Trophoblast cell (in vitro differentiated cells and primary cell): ENCODE results near the gene LLGL2.
"Not testable (repeated sequence)": the region's sequence is repeated elsewhere in the genome, so short reads cannot be mapped to it uniquely, and the experiment has no call there.

ENCODE experiments used
- DNase-seq, 2 donors: peaks; one replicate each; pipeline ENCODE4 v3.0.0-alpha.2; 2016
- H2AFZ ChIP-seq: 2 replicates; pipeline ENCODE4 v1.6.1; 2013; ENCODE audit warnings: low read length, moderate library complexity, mild to moderate bottlenecking; ENCODE audit not compliant: insufficient read depth, poor library complexity
- H2AK5ac ChIP-seq: 2 replicates; pipeline ENCODE4 v1.6.1; 2013; ENCODE audit warnings: mild to moderate bottlenecking, low read length
- H2BK120ac ChIP-seq: 2 replicates; pipeline ENCODE4 v1.6.1; 2013; ENCODE audit warnings: low read length, mild to moderate bottlenecking, moderate library complexity; ENCODE audit not compliant: insufficient read depth, poor library complexity
- H2BK12ac ChIP-seq: 2 replicates; pipeline ENCODE4 v1.6.1; 2013; ENCODE audit warnings: mild to moderate bottlenecking, low read length, moderate library complexity
- H2BK5ac ChIP-seq: 2 replicates; pipeline ENCODE4 v1.6.1; 2013; ENCODE audit warnings: low read length, low read depth, moderate library complexity, mild to moderate bottlenecking; ENCODE audit not compliant: poor library complexity
- H3K14ac ChIP-seq: 2 replicates; pipeline ENCODE4 v1.6.1; 2013; ENCODE audit warnings: mild to moderate bottlenecking, low read length
- H3K18ac ChIP-seq: 2 replicates; pipeline ENCODE4 v1.6.1; 2013; ENCODE audit warnings: mild to moderate bottlenecking, low read length
- H3K23ac ChIP-seq: 2 replicates; pipeline ENCODE4 v1.6.1; 2013; ENCODE audit warnings: low read length
- H3K27ac ChIP-seq: 2 replicates; pipeline ENCODE4 v1.5.1; 2013; ENCODE audit warnings: low read depth, mild to moderate bottlenecking, inconsistent platforms, low read length, moderate library complexity
- H3K27me3 ChIP-seq: 2 replicates; pipeline ENCODE4 v1.6.1; 2013; ENCODE audit warnings: inconsistent platforms, mild to moderate bottlenecking, low read length, moderate library complexity; ENCODE audit not compliant: insufficient read depth
- H3K36me3 ChIP-seq, 2 experiments: 1 replicate in 1 of 2; 2 replicates in 1 of 2; pipeline ENCODE4 v1.6.1; 2013; ENCODE audit warnings: low read length in 2 of 2, mild to moderate bottlenecking in 2 of 2, moderate library complexity in 1 of 2; ENCODE audit not compliant: insufficient read depth in 2 of 2, control insufficient read depth in 1 of 2
- H3K4ac ChIP-seq: 2 replicates; pipeline ENCODE4 v1.6.1; 2013; ENCODE audit warnings: low read depth, mild to moderate bottlenecking, low read length, moderate library complexity
- H3K4me1 ChIP-seq, 2 experiments: 1 replicate in 1 of 2; 2 replicates in 1 of 2; pipeline ENCODE4 v1.6.1; 2013; ENCODE audit warnings: low read length in 2 of 2, mild to moderate bottlenecking in 2 of 2, moderate library complexity in 1 of 2; ENCODE audit not compliant: insufficient read depth in 2 of 2, control insufficient read depth in 1 of 2
- H3K4me2 ChIP-seq: 2 replicates; pipeline ENCODE4 v1.6.1; 2013; ENCODE audit warnings: inconsistent platforms, mild to moderate bottlenecking, low read length, moderate library complexity
- H3K4me3 ChIP-seq: 2 replicates; pipeline ENCODE4 v1.5.1; 2013; ENCODE audit warnings: mild to moderate bottlenecking, low read depth, low read length, inconsistent platforms
- H3K79me1 ChIP-seq: one replicate; pipeline ENCODE4 v1.6.1; 2013; ENCODE audit warnings: low read length
- H3K79me2 ChIP-seq: 2 replicates; pipeline ENCODE4 v1.6.1; 2013; ENCODE audit warnings: low read length, mild to moderate bottlenecking; ENCODE audit not compliant: control insufficient read depth, insufficient read depth, poor library complexity
- H3K9ac ChIP-seq: 2 replicates; pipeline ENCODE4 v1.6.1; 2013; ENCODE audit warnings: mild to moderate bottlenecking, low read length
- H3K9me3 ChIP-seq: 2 replicates; pipeline ENCODE4 v1.6.1; 2013; ENCODE audit warnings: low read depth, mild to moderate bottlenecking, control low read depth, inconsistent platforms, low read length; ENCODE audit not compliant: insufficient read depth
- H4K12ac ChIP-seq: 2 replicates; pipeline ENCODE4 v1.6.1; 2013; ENCODE audit warnings: low read depth, mild to moderate bottlenecking, low read length, moderate library complexity
- H4K8ac ChIP-seq: 2 replicates; pipeline ENCODE4 v1.6.1; 2013; ENCODE audit warnings: low read depth, mild to moderate bottlenecking, low read length, moderate library complexity
- H4K91ac ChIP-seq: one replicate; pipeline ENCODE4 v1.6.1; 2013; ENCODE audit warnings: low read depth, mild to moderate bottlenecking, low read length, moderate library complexity
- WGBS: extraction: QIAGEN DNeasy Blood & Tissue Kit; methylation state at CpG from one replicate; pipeline ENCODE4 v1.1.7; 2013; ENCODE audit warnings: missing lambda C conversion rate; ENCODE audit not compliant: insufficient read length, insufficient coverage; ENCODE audit errors: extremely low coverage; 5-methylcytosine and 5-hydroxymethylcytosine counted together

Gene LLGL2

GRCh38 chr17:75581121-75581725, 55.7 kb downstream of the LLGL2 start:
- H3K4me1 ChIP-seq, H3K18ac ChIP-seq, H2AK5ac ChIP-seq, H3K79me2 ChIP-seq, H3K4ac ChIP-seq, H3K4me3 ChIP-seq, H2AFZ ChIP-seq, H3K79me1 ChIP-seq, H2BK120ac ChIP-seq, H4K8ac ChIP-seq, H4K91ac ChIP-seq, H4K12ac ChIP-seq, DNase-seq, H2BK5ac ChIP-seq, H2BK12ac ChIP-seq, H3K14ac ChIP-seq, H3K27ac ChIP-seq, H3K36me3 ChIP-seq, H3K23ac ChIP-seq, H3K9me3 ChIP-seq, H3K9ac ChIP-seq, H3K4me2 ChIP-seq, H3K27me3 ChIP-seq: not testable (repeated sequence)
- no CpG with 5 or more reads among the region's 23 CpGs for WGBS

GRCh38 chr17:75583197-75583596, 57.7 kb downstream of the LLGL2 start:
- H3K79me2 ChIP-seq, H2BK12ac ChIP-seq, H3K9ac ChIP-seq, H3K14ac ChIP-seq, H3K79me1 ChIP-seq, H4K8ac ChIP-seq, H2AK5ac ChIP-seq, H3K23ac ChIP-seq, H2BK120ac ChIP-seq, H3K27ac ChIP-seq, H3K27me3 ChIP-seq, H3K4me2 ChIP-seq, H2AFZ ChIP-seq, H4K12ac ChIP-seq, H3K4ac ChIP-seq, H3K4me3 ChIP-seq, H3K4me1 ChIP-seq, DNase-seq, H3K36me3 ChIP-seq, H3K9me3 ChIP-seq, H2BK5ac ChIP-seq, H4K91ac ChIP-seq, H3K18ac ChIP-seq: not testable (repeated sequence)
- no CpG with 5 or more reads among the region's 6 CpGs for WGBS

- no peak for DNase-seq
- no peak overlapping the region for H3K4me2 ChIP-seq
- no peak overlapping the region for H2BK5ac ChIP-seq
- H2AK5ac ChIP-seq, result no peak overlapping the region
- H3K9ac ChIP-seq, result no peak overlapping the region
- peaks cover 18% of the 10 kb centered on the region for H3K79me1 ChIP-seq
- H3K23ac ChIP-seq, result no peak overlapping the region
- H2AFZ ChIP-seq, result no peak overlapping the region
- H4K12ac ChIP-seq, result no peak overlapping the region
- H3K4me3 ChIP-seq, result no peak overlapping the region
- H3K9me3 ChIP-seq, result peaks cover 3% of the 10 kb centered on the region
- H2BK120ac ChIP-seq, result no peak overlapping the region
- no peak overlapping the region for H3K27ac ChIP-seq
- no peak overlapping the region for H3K4ac ChIP-seq
- no peaks in the 10 kb centered on the region for H3K27me3 ChIP-seq
- peaks cover 4 to 9% of the 10 kb centered on the region in 2 experiments for H3K4me1 ChIP-seq
- no peak overlapping the region for H4K91ac ChIP-seq
- peaks cover 12% of the 10 kb centered on the region for H3K79me2 ChIP-seq
- no peaks in the 10 kb centered on the region for H3K36me3 ChIP-seq
- no peak overlapping the region for H2BK12ac ChIP-seq
- no CpG with 5 or more reads among the region's 7 CpGs for WGBS
- no peak overlapping the region for H3K14ac ChIP-seq
- no peak overlapping the region for H3K18ac ChIP-seq
- H4K8ac ChIP-seq, result no peak overlapping the region
Measured at GRCh38 chr17:75584849-75585175, 59.3 kb downstream of the LLGL2 start.

GRCh38 chr17:75587675-75588595, 62.4 kb downstream of the LLGL2 start, which contains the start of gene MYO15B:
Gene MYO15B, plus strand, starts transcription at chr17:75587800. Its CDS starts 258 bp downstream, at chr17:75588058.
- peak within 1 kb of the TSS; percentile 90 for H3K18ac ChIP-seq
- peak within 1 kb of the TSS; percentile 84 for H2AFZ ChIP-seq
- peak within 1 kb of the TSS; percentile 68 for H3K4me3 ChIP-seq
- H2BK120ac ChIP-seq, result peak within 1 kb of the TSS; percentile 61
- H4K8ac ChIP-seq, result peak within 1 kb of the TSS; percentile 90
- H3K23ac ChIP-seq, result no peak within 1 kb of the TSS
- H3K4ac ChIP-seq, result peak within 1 kb of the TSS; percentile 68
- peak within 1 kb of the TSS; percentile 55 for H3K14ac ChIP-seq
- DNase-seq, result peak in 1 of 2 donors; percentile 26
- no peaks in the 10 kb centered on the region for H3K27me3 ChIP-seq
- peak within 1 kb of the TSS; percentile 85 for H4K91ac ChIP-seq
- peak within 1 kb of the TSS; percentile 45 for H2BK5ac ChIP-seq
- H2BK12ac ChIP-seq, result peak within 1 kb of the TSS; percentile 46
- no CpG with 5 or more reads among the region's 82 CpGs for WGBS
- peak within 1 kb of the TSS; percentile 61 for H3K4me2 ChIP-seq
- H3K4me1 ChIP-seq, result peaks cover 4 to 9% of the 10 kb centered on the region in 2 experiments
- no peaks in the 10 kb centered on the region for H3K9me3 ChIP-seq
- peaks cover 12% of the 10 kb centered on the region for H3K79me2 ChIP-seq
- H2AK5ac ChIP-seq, result peak within 1 kb of the TSS; percentile 86
- peak within 1 kb of the TSS; percentile 71 for H3K27ac ChIP-seq
- H3K79me1 ChIP-seq, result peaks cover 18% of the 10 kb centered on the region
- peak within 1 kb of the TSS; percentile 79 for H3K9ac ChIP-seq
- H4K12ac ChIP-seq, result peak within 1 kb of the TSS; percentile 88
- no peaks in the 10 kb centered on the region for H3K36me3 ChIP-seq
